GM18511 (cell line): ENCODE measurements around the gene NXPE3.

Experiments used
- ATAC-seq: cut with Tn5 transposase; IDR thresholded peaks from one replicate; pipeline ENCODE4 v1.9.1; 2021; ENCODE audit warnings: mild to moderate bottlenecking, moderate library complexity; ENCODE audit not compliant: unreplicated experiment

The NXPE3 gene

DNA sequence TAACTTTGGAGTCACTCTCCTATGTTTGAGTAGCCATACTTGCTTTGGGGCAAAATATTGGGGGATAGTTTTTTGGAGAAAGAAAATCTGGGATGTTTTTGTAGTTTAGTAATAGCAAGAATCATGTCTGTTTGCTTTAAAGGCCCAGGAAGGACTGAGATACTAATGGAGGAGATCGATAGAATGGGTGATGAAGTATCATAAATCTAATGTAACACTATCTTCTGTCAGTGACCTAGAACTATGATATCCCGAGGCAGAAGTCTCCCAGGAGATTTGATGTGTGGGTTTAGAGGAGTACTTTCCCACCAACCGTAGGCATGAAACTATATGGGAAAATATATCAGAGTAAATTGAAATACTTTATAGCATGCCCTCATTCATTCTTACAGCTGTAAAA is 49.3 kb downstream of the NXPE3 start:
- ATAC-seq: no peak

DNA sequence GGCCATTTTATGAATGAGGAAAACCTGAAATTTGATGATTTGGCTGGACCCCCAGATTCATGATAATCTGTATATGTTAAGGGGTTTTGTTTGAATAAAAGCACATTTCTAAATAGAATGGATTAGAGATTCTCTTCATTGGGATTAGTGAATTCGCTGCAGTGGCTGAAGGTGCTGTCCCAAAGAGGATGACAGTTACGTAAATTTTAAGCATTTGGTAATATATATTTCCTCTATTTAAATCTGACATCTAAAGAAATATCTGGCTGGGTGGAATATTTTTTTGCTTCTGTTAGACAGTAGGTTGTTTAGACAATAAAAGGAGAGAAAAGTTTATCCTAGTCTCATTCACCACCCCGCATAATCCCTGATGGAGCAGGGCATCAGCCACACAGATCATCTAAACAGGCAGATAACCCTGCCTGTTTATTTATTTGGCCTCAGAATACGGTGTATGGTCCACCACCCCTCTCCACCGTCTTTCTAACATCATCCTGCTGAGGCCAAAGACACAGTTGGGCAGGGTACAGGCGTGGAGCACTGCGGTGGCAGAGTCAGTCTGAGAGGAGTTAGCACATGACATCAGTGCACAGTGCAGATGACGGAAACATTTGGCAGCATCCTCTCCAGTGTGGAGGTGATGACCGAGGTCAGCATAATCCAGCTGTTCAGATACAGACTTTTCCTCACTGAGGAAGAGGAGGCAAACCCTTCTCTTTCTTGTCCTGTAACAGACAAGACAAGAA is 49.9 kb downstream of the NXPE3 start:
- peak; percentile 43 for ATAC-seq

GRCh38 chr3:101829437-101829830 is 50.4 kb downstream of the NXPE3 start:
- no peak for ATAC-seq

- peak; percentile 25 for ATAC-seq
Measured at GRCh38 chr3:101829874-101830273, 50.9 kb downstream of the NXPE3 start.

- ATAC-seq: no peak
Measured at GRCh38 chr3:101833446-101833974, 54.5 kb downstream of the NXPE3 start.

GRCh38 chr3:101835676-101836075 is 56.7 kb downstream of the NXPE3 start:
- no peak for ATAC-seq

DNA sequence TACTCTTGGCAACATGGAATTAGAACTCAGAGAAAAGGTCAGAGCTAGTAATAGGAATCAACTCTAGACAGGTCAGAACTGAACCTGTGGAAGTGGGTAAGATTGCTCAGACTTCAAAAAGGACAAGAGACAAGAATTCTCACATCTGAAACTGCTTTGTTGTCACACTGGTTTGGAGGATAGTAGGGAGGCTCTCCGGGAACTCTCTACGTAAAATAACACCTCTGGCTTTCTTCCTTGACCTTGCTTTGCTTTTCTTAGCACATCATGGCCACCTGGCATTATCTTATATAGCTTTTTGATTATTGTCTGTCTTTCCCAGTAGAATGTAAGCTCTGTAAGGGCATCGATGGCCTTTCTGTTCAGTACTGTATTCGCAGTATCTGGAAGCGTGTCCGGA is 57.1 kb downstream of the NXPE3 start:
- ATAC-seq: no peak

- no peak for ATAC-seq
Measured at GRCh38 chr3:101836652-101837598, 57.9 kb downstream of the NXPE3 start.

DNA sequence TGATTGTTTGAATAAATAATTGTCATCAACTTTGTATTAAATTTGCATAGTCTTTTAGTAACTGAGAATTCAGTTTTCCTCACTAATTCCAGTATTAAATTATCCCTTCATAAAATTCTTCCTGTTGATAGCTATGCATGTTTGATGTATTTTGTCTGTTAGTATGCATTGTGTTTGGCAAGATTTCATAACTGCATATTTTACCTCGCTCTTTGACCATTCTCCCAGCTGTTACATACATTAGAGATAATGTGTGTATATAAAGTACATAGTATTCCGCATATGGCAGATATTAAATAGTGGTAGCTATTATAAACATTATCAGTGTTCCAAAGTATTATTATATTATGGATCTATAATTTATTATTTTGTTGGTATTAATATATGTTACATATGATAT is 59.7 kb downstream of the NXPE3 start:
- ATAC-seq: no peak

DNA sequence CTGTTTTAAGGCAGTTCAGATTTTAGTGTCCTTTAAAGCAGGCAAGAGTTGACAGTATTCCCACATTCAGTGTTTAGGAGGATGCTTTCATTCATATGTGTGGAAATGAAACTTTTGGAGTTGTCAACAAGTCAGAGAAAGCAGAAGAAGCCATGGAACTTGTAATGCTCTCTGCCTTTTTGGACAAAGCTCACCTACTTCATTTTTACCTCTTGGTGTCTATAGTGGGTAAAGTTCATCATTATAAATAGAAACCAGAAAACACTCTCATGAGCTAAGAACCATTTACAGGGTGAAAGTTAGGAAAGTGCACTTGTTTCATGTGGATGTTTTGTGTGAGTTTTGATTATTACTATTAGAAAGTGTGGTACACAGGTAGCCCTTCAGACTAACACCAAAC is 61.1 kb downstream of the NXPE3 start:
- ATAC-seq: no peak

DNA sequence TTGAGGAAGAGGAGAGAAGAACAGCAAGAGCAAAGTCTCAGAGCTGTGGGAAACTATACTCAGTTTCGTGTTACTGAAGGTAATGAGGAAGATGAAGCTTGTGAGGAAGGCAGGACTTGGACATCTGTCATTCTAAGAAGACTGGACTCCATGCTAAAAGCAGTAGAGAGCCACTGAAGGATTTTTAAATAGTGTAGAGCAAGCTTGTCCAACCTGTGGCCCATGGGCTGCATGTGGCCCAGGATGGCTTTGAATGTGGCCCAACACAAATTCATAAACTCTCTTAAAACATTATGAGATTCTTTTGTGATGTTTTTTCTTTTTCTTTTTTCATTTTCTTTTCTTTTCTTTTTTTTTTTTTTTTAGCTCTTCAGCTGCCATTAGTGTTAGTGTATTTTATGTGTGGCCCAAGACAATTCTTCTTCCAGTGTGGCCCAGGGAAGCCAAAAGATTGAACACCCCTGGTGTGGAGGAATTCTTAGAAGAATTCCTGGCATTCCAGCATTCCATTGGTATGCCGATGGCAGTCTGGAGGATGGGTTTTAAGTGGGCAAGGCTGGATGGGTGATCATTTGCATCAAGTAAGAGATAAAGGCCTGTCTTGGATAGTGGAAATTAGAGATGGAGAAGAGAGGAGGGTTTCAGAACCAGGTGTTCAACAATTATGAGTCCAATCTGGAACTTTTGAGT is 63.4 kb downstream of the NXPE3 start:
- no peak for ATAC-seq

GRCh38 chr3:101842935-101843330 is 63.9 kb downstream of the NXPE3 start:
- ATAC-seq: no peak

GRCh38 chr3:101845425-101845824 is 66.4 kb downstream of the NXPE3 start:
- ATAC-seq: no peak

GRCh38 chr3:101846709-101847108 is 67.7 kb downstream of the NXPE3 start:
- ATAC-seq: no peak

GRCh38 chr3:101847328-101847727 is 68.3 kb downstream of the NXPE3 start:
- ATAC-seq: no peak

- ATAC-seq: no peak
Measured at GRCh38 chr3:101848326-101848725, 69.3 kb downstream of the NXPE3 start.

DNA sequence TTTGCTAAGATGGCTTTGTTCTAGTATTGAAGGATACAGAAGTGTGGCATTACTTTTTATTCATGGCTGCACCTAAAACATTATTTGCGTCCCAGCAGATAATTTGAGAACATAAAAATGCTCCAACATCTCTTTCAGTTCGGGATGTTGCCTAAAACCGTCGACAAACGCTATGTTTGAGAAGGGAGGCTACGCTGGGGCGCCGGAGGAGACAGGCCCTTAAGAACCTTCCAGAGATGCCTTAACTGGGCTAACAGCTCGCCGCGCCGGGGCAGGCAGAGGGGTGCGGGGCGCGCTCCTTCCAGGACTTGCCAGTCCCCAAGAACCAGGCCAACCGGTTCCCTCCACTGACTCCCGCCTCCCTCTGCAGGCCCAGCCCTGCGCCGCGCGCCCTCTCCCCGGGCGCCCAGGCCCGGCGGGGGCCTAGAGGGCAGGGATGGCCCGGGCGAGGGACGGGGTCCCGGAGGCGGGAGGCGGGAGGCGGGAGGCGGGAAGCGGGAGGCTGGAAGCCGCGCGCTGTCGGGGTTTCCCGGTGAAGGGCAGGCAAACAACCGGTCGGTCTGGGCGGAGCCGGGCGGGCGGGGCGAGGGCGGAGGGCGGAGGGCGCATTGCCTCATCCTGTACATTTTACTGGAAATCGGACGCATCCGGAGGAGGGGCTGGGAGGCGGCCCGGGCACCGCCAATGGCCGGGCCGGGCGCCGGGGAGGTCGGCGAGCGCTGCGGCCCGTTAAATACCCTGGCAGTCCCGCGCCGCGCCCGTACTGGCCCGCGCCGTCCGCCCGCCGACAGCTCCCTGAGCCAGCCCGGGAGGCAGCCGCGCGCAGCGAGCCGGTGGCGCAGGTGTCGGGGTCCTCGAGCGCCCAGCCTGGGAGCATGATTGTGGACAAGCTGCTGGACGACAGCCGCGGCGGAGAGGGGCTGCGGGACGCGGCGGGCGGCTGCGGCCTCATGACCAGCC is 70.0 kb downstream of the NXPE3 start, which contains the start of gene NFKBIZ:
Gene NFKBIZ (plus strand): TSS at position 761 of the 960 bp plus-strand sequence. CDS start 115 bp downstream, at position 876.
- ATAC-seq: peak; percentile 80

GRCh38 chr3:101849714-101850245 is 70.8 kb downstream of the NXPE3 start:
- ATAC-seq: peak; percentile 30

- ATAC-seq: peak; percentile 15
Measured at GRCh38 chr3:101850246-101851051, 71.4 kb downstream of the NXPE3 start.
